H1 (cell line): ENCODE results near the gene SLC25A39. TPM values are rescaled to one million over a fixed set of nuclear protein-coding genes. Genes with fewer than 3 reads are reported as not detected.
"Not testable (repeated sequence)": the region's sequence is repeated elsewhere in the genome, so short reads cannot be mapped to it uniquely, and the experiment has no call there.

ENCODE experiments used
- CTCF ChIA-PET: fragments of 300-600 bp; sonication (Branson Sonifier 250); formaldehyde crosslinking; loops from one replicate; lab custom pipeline; 2021; ENCODE audit not compliant: partially characterized antibody; lab: Charles Lee
- POLR2A ChIA-PET: fragments of 300-600 bp; sonication (Branson Sonifier 250); formaldehyde crosslinking; loops from one replicate; lab custom pipeline; 2021; ENCODE audit warnings: inconsistent platforms; ENCODE audit not compliant: partially characterized antibody; lab: Charles Lee
- DNase-seq, 2 experiments: peaks; one replicate each; pipeline versions ENCODE4 v3.0.0 to v3.0.0-alpha.2; 2010 to 2022; ENCODE audit warnings: low spot score in 2 of 2, low read depth in 1 of 2, mixed read lengths in 1 of 2
- FAIRE-seq: peaks from 2 replicates; lab custom pipeline; 2011; peaks lifted over from hg19 to GRCh38; lab: Jason Lieb, UNC
- H2AFZ ChIP-seq: 2 replicates; pipeline ENCODE4 v1.8.1; 2012; ENCODE audit warnings: low read length, inconsistent platforms
- H2AK5ac ChIP-seq: 2 replicates; pipeline ENCODE4 v1.6.1; 2013; ENCODE audit warnings: low read depth, low read length
- H2BK120ac ChIP-seq: replicated peaks from 2 replicates; pipeline ENCODE3; 2013; ENCODE audit warnings: low read depth, low read length, inconsistent platforms
- H2BK12ac ChIP-seq: 2 replicates; pipeline ENCODE4 v1.6.1; 2013; ENCODE audit warnings: low read depth, low read length
- H2BK15ac ChIP-seq: 2 replicates; pipeline ENCODE4 v1.6.1; 2013; ENCODE audit warnings: low read length
- H2BK20ac ChIP-seq: 2 replicates; pipeline ENCODE4 v1.6.1; 2013; ENCODE audit warnings: low read length
- H2BK5ac ChIP-seq: 2 replicates; pipeline ENCODE4 v1.6.1; 2013; ENCODE audit warnings: low read depth, low read length
- H3K14ac ChIP-seq: 2 replicates; pipeline ENCODE4 v1.6.1; 2013; ENCODE audit warnings: inconsistent platforms; ENCODE audit not compliant: insufficient read length
- H3K18ac ChIP-seq: 2 replicates; pipeline ENCODE4 v1.6.1; 2013; ENCODE audit warnings: low read length; ENCODE audit errors: extremely low read depth
- H3K23ac ChIP-seq: 2 replicates; pipeline ENCODE4 v1.6.1; 2013; ENCODE audit warnings: inconsistent platforms; ENCODE audit not compliant: insufficient read length
- H3K23me2 ChIP-seq: 2 replicates; pipeline ENCODE4 v1.6.1; 2013; ENCODE audit warnings: low read depth, low read length
- H3K27ac ChIP-seq: 2 replicates; pipeline ENCODE4 v1.6.1; 2011; ENCODE audit warnings: low read depth, low read length, inconsistent platforms
- H3K27me3 ChIP-seq, 4 experiments: replicated peaks in 1 of 4; 1 replicate in 1 of 4; 2 replicates in 3 of 4; pipeline versions ENCODE4 v1.6.1 to v1.8.1; 2011 to 2013; ENCODE audit warnings: low read length in 3 of 4, mild to moderate bottlenecking in 3 of 4, inconsistent platforms in 2 of 4, mixed read lengths in 2 of 4, moderate library complexity in 1 of 4; ENCODE audit not compliant: control insufficient read depth in 3 of 4, insufficient read depth in 3 of 4; ENCODE audit errors: extremely low read depth in 1 of 4
- H3K36me3 ChIP-seq, 4 experiments: 2 replicates each; pipeline versions ENCODE4 v1.6.1 to v1.8.1; 2011 to 2013; ENCODE audit warnings: mild to moderate bottlenecking in 4 of 4, low read length in 3 of 4, moderate library complexity in 2 of 4, control low read depth in 1 of 4, inconsistent platforms in 1 of 4; ENCODE audit not compliant: insufficient read depth in 4 of 4, control insufficient read depth in 2 of 4
- H3K4ac ChIP-seq: replicated peaks from 2 replicates; pipeline ENCODE3; 2013; ENCODE audit warnings: low read length, low read depth, mixed read lengths, inconsistent platforms; ENCODE audit not compliant: insufficient read length
- H3K4me1 ChIP-seq, 4 experiments: replicated peaks in 1 of 4; 1 replicate in 1 of 4; 2 replicates in 3 of 4; pipeline versions ENCODE4 v1.6.1 to v1.8.1; 2011 to 2013; ENCODE audit warnings: low read length in 3 of 4, inconsistent platforms in 2 of 4, mixed read lengths in 1 of 4; ENCODE audit not compliant: insufficient read depth in 4 of 4, control insufficient read depth in 3 of 4
- H3K4me2 ChIP-seq, 2 experiments: 2 replicates each; pipeline versions ENCODE4 v1.6.1 to v1.8.1; 2011 to 2013; ENCODE audit warnings: low read depth in 2 of 2, low read length in 2 of 2, control low read depth in 1 of 2, inconsistent platforms in 1 of 2, mild to moderate bottlenecking in 1 of 2; ENCODE audit not compliant: insufficient read depth in 1 of 2
- H3K4me3 ChIP-seq, 4 experiments: fragments of 200-600, 300-600 bp in 1 of 4; sonication (generic), shearing (Covaris generic), sonication (Bioruptor Twin) in 1 of 4; 2 replicates each; pipeline versions ENCODE4 v1.5.1 to v1.8.1; 2011 to 2016; ENCODE audit warnings: low read length in 4 of 4, low read depth in 3 of 4, control low read depth in 2 of 4, inconsistent platforms in 2 of 4, mild to moderate bottlenecking in 2 of 4, mixed read lengths in 1 of 4, moderate library complexity in 1 of 4; ENCODE audit not compliant: insufficient read depth in 2 of 4; ENCODE audit errors: extremely low read depth in 1 of 4
- H3K56ac ChIP-seq: replicated peaks from 2 replicates; pipeline ENCODE3; 2013; ENCODE audit warnings: low read depth, mild to moderate bottlenecking, mixed read lengths, low read length, inconsistent platforms; ENCODE audit not compliant: insufficient read length
- H3K79me1 ChIP-seq: 2 replicates; pipeline ENCODE4 v1.6.1; 2013; ENCODE audit warnings: low read depth, low read length, control low read depth
- H3K79me2 ChIP-seq, 2 experiments: 2 replicates each; pipeline versions ENCODE4 v1.6.1 to v1.8.1; 2012 to 2013; ENCODE audit warnings: low read length in 2 of 2, mild to moderate bottlenecking in 2 of 2, inconsistent platforms in 1 of 2; ENCODE audit not compliant: insufficient read depth in 2 of 2, control insufficient read depth in 1 of 2
- H3K9ac ChIP-seq, 4 experiments: replicated peaks in 1 of 4; 1 replicate in 1 of 4; 2 replicates in 3 of 4; pipeline versions ENCODE4 v1.6.1 to v1.8.1; 2011 to 2013; ENCODE audit warnings: low read depth in 3 of 4, low read length in 3 of 4, control low read depth in 2 of 4, mild to moderate bottlenecking in 2 of 4, moderate library complexity in 2 of 4, inconsistent platforms in 1 of 4; ENCODE audit errors: extremely low read depth in 1 of 4
- H3K9me3 ChIP-seq, 2 experiments: 2 replicates each; pipeline versions ENCODE4 v1.6.1 to v1.8.1; 2012 to 2013; ENCODE audit warnings: mild to moderate bottlenecking in 2 of 2, moderate library complexity in 2 of 2, control low read depth in 1 of 2, inconsistent platforms in 1 of 2, low read depth in 1 of 2, low read length in 1 of 2, mixed read lengths in 1 of 2; ENCODE audit not compliant: insufficient read depth in 2 of 2
- H4K20me1 ChIP-seq, 2 experiments: replicated peaks in 1 of 2; 2 replicates each; pipeline versions ENCODE3 to v1.8.1; 2011 to 2013; ENCODE audit warnings: inconsistent platforms in 2 of 2, low read length in 2 of 2, mild to moderate bottlenecking in 1 of 2; ENCODE audit not compliant: insufficient read depth in 2 of 2, control insufficient read depth in 1 of 2
- H4K5ac ChIP-seq: 2 replicates; pipeline ENCODE4 v1.6.1; 2013; ENCODE audit warnings: low read length, low read depth, mixed read lengths, inconsistent platforms; ENCODE audit not compliant: insufficient read length
- H4K8ac ChIP-seq: 2 replicates; pipeline ENCODE4 v1.8.0; 2013; ENCODE audit warnings: mild to moderate bottlenecking, moderate library complexity, low read length, inconsistent platforms; ENCODE audit not compliant: insufficient read depth; ENCODE audit errors: extremely low read depth
- H4K91ac ChIP-seq: replicated peaks from 2 replicates; pipeline ENCODE3; 2013; ENCODE audit warnings: low read length, mixed read lengths, inconsistent platforms; ENCODE audit not compliant: insufficient read length
- WGBS, 2 experiments: shearing (Covaris generic) in 1 of 2; methylation state at CpG; one replicate each; pipeline versions ENCODE4 v1.1.6 to v1.1.7; 2013 to 2015; ENCODE audit warnings: low lambda C conversion rate in 2 of 2, mixed read lengths in 2 of 2, inconsistent platforms in 1 of 2, low coverage in 1 of 2, missing lambda C conversion rate in 1 of 2; ENCODE audit not compliant: insufficient replicate concordance in 2 of 2, insufficient coverage in 1 of 2, insufficient read length in 1 of 2; ENCODE audit errors: extremely low coverage in 1 of 2, missing lambda C conversion rate in 1 of 2; 5-methylcytosine and 5-hydroxymethylcytosine counted together
- polyA plus RNA-seq, 7 experiments: library from polyadenylated mRNA; depleted of rRNA in 3 of 7; stranded (reverse) in 5 of 7; unstranded in 2 of 7; fragments of >200 nt in 5 of 7; fragments of 200-250 nt in 2 of 7; gene quantifications; 1 replicate in 5 of 7; 2 replicates in 1 of 7; 4 replicates in 1 of 7; pipeline versions ENCODE4 v1.2.1 to v1.2.3, GENCODE V29; 2011 to 2013; ENCODE audit warnings: missing spikeins in 2 of 7, mixed read lengths in 2 of 7
- total RNA-seq: library from RNA; stranded (reverse); fragmentation: NEBNext Ultra II Directional; extraction: Animal tissue kit (Norgen Biotek cat#: 25700); gene quantifications from 2 replicates; pipeline ENCODE4 v1.2.1, GENCODE V29; 2021

Gene SLC25A39
- total and polyA plus RNA-seq, 2 of the 8 experiments (the other 6 are each of a cell fraction or from before 2014, with no cell fraction given): 200 to 291 TPM

- DNase-seq, H3K23me2 ChIP-seq, H3K79me2 ChIP-seq, H2BK20ac ChIP-seq, H3K27ac ChIP-seq, H3K4me3 ChIP-seq, H3K27me3 ChIP-seq, H3K79me1 ChIP-seq, H2AFZ ChIP-seq, H2AK5ac ChIP-seq, H2BK12ac ChIP-seq, H4K91ac ChIP-seq, H3K4ac ChIP-seq, H3K18ac ChIP-seq, H3K14ac ChIP-seq, H4K5ac ChIP-seq, H2BK15ac ChIP-seq, H3K4me2 ChIP-seq, H3K9me3 ChIP-seq, H2BK5ac ChIP-seq, FAIRE-seq, H3K36me3 ChIP-seq, H3K23ac ChIP-seq, H2BK120ac ChIP-seq, H4K20me1 ChIP-seq, H3K4me1 ChIP-seq, H4K8ac ChIP-seq, H3K9ac ChIP-seq, H3K56ac ChIP-seq: not testable (repeated sequence)
- 90% methylated on average over 4 of the region's 5 CpGs; no CpG with 5 or more reads in 1 of the 2 experiments for WGBS, 2 experiments
- CTCF ChIA-PET: interaction anchor here (0.6 to 11.0 kb wide), 32 partner anchors 11 to 480 kb away, joined by 3 to 158 read pairs (median 6); partner anchors contain the start of gene GRN
- POLR2A ChIA-PET: interaction anchor here (0.6 to 2.3 kb wide), 7 partner anchors 11 to 141 kb away, joined by 3 to 12 read pairs (median 4); no protein-coding TSS in a partner anchor
These were observed 5.6 kb upstream of the SLC25A39 start for GRCh38 chr17:44330263-44330662.

GRCh38 chr17:44329516-44329915 is 4.9 kb upstream of the SLC25A39 start:
- H3K4me1 ChIP-seq, H2AFZ ChIP-seq, H4K8ac ChIP-seq, FAIRE-seq, H3K36me3 ChIP-seq, H3K4me3 ChIP-seq, H3K9ac ChIP-seq, H2BK5ac ChIP-seq, H2BK20ac ChIP-seq, H2BK12ac ChIP-seq, H3K23me2 ChIP-seq, H3K14ac ChIP-seq, H2AK5ac ChIP-seq, H3K79me1 ChIP-seq, DNase-seq, H3K4ac ChIP-seq, H3K9me3 ChIP-seq, H3K27me3 ChIP-seq, H4K91ac ChIP-seq, H2BK15ac ChIP-seq, H4K20me1 ChIP-seq, H4K5ac ChIP-seq, H3K27ac ChIP-seq, H3K18ac ChIP-seq, H2BK120ac ChIP-seq, H3K56ac ChIP-seq, H3K4me2 ChIP-seq, H3K23ac ChIP-seq, H3K79me2 ChIP-seq: not testable (repeated sequence)
- ChIA-PET CTCF (interaction anchor here (0.7 to 11.0 kb wide), 16 partner anchors 12 to 1878 kb away, joined by 3 to 158 read pairs (median 14); partner anchors contain the start of gene GRN), POLR2A (interaction anchor here (1.6 to 2.3 kb wide), 3 partner anchors 12 to 140 kb away, joined by 3 to 12 read pairs (median 7); no protein-coding TSS in a partner anchor)
- WGBS, 2 experiments: 92% methylated on average over 7 of the region's 7 CpGs; no CpG with 5 or more reads in 1 of the 2 experiments
